GM13977 (cell line): ENCODE measurements around the gene SLC35G3.

Experiments
- DNase-seq: peaks from one replicate; pipeline ENCODE4 v3.0.0; 2012; ENCODE audit warnings: low spot score
- in situ Hi-C: fragments of 300-500 bp; cut with MboI; formaldehyde crosslinking; loops from one replicate; pipeline ENCODE4 v1.12.0; 2022; ENCODE audit warnings: low sequenced_read_pairs, low pct_unique_long_range_greater_than_20kb, mixed read lengths, inconsistent platforms; ENCODE audit not compliant: unreplicated experiment
- TF ChIP-seq, protein P1 (sequence below): IDR thresholded peaks from 2 replicates; pipeline ENCODE4 v1.5.1; 2012; ENCODE audit warnings: mild to moderate bottlenecking, control low read depth; ENCODE audit not compliant: insufficient read depth; ENCODE audit errors: extremely low read depth, missing control alignments

The SLC35G3 gene

GRCh38 chr17:35163886-35164285 is 30.3 kb downstream of the SLC35G3 start:
- in situ Hi-C loops: loop anchor here (25.0 kb wide), 1 partner anchor 373 kb away; the partner anchor contains the start of gene SLFN12L
- TF ChIP-seq, protein P1, sequence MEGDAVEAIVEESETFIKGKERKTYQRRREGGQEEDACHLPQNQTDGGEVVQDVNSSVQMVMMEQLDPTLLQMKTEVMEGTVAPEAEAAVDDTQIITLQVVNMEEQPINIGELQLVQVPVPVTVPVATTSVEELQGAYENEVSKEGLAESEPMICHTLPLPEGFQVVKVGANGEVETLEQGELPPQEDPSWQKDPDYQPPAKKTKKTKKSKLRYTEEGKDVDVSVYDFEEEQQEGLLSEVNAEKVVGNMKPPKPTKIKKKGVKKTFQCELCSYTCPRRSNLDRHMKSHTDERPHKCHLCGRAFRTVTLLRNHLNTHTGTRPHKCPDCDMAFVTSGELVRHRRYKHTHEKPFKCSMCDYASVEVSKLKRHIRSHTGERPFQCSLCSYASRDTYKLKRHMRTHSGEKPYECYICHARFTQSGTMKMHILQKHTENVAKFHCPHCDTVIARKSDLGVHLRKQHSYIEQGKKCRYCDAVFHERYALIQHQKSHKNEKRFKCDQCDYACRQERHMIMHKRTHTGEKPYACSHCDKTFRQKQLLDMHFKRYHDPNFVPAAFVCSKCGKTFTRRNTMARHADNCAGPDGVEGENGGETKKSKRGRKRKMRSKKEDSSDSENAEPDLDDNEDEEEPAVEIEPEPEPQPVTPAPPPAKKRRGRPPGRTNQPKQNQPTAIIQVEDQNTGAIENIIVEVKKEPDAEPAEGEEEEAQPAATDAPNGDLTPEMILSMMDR: no peak
- DNase-seq: no peak

DNA sequence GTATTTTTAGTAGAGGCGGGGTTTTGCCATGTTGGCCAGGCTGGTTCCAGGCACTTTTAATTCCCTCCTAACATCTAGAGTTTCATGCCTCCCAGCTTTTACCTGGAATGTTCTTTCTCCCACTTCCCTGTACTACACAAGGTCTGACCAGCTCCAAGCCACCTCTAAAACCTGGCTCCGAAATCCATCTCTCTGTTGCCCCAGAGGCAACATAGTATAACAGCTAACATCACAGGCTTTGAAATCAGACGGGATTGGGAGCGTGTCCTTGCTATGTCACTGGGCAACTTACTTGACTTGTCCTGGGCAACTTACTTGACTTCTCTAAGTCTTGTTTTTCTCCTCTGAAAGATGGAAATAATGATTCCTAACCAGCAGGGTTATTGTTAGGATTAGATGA is 31.4 kb downstream of the SLC35G3 start:
- DNase-seq: no peak
- in situ Hi-C loops: loop anchor here (25.0 kb wide), 1 partner anchor 375 kb away; the partner anchor contains the start of gene SLFN12L
- TF ChIP-seq, protein P1: no peak

DNA sequence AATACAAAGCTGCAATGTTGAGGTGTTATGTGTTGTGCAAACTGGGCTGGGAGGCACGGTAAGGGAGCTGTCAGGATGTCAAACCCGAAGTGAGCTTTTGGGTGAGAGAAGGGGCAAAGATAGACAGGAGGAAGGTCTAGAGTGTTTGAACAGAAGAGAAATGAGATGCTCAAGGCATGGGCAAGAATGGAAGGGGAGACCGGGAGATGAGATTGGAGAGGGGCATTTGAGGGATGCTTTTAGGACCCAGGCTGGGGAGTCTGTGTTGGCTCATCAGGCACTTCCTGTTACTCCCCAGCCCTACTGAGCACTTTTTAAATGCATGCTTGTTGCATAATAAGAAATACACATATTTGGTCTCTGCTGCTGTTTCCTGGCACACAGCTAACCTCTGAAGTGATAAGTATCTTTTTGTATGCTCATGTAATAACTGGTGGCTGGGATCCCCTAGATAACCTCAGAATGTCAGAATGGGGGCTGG is 32.9 kb downstream of the SLC35G3 start:
- in situ Hi-C loops: loop anchor here (25.0 kb wide), 1 partner anchor 376 kb away; the partner anchor contains the start of gene SLFN12L
- TF ChIP-seq, protein P1: no peak
- no peak for DNase-seq

GRCh38 chr17:35160354-35161201 is 33.6 kb downstream of the SLC35G3 start:
- TF ChIP-seq, protein P1: no peak
- in situ Hi-C loops: loop anchor here (25.0 kb wide), 1 partner anchor 377 kb away; the partner anchor contains the start of gene SLFN12L

GRCh38 chr17:35159940-35160339 is 34.3 kb downstream of the SLC35G3 start:
- TF ChIP-seq, protein P1: no peak
- in situ Hi-C loops: loop anchor here (25.0 kb wide), 1 partner anchor 377 kb away; the partner anchor contains the start of gene SLFN12L
- DNase-seq: no peak

More at GRCh38 chr17:35160354-35161201, 33.6 kb downstream of the SLC35G3 start:
- no peak for DNase-seq

- TF ChIP-seq, protein P1: no peak
- in situ Hi-C loops: loop anchor here (25.0 kb wide), 1 partner anchor 382 kb away; the partner anchor contains the start of gene SLFN12L
- DNase-seq: no peak
These were observed 38.9 kb downstream of the SLC35G3 start for GRCh38 chr17:35155246-35155645.
